Ectodermal cell (in vitro differentiated cells): ENCODE measurements around the gene NR2F1-AS1.

Source experiments
- H3K27ac ChIP-seq: 2 replicates; pipeline ENCODE4 v1.7.0; 2013; ENCODE audit warnings: mild to moderate bottlenecking, low read depth, low read length; ENCODE audit not compliant: insufficient read depth, poor library complexity, severe bottlenecking
- H3K27me3 ChIP-seq: 2 replicates; pipeline ENCODE4 v1.7.0; 2013; ENCODE audit warnings: mild to moderate bottlenecking, low read length; ENCODE audit not compliant: insufficient read depth, control insufficient read depth, poor library complexity, severe bottlenecking
- H3K36me3 ChIP-seq: one replicate; pipeline ENCODE4 v1.7.0; 2013; ENCODE audit warnings: low read length; ENCODE audit not compliant: control insufficient read depth, insufficient read depth
- H3K4me1 ChIP-seq: one replicate; pipeline ENCODE4 v1.7.0; 2013; ENCODE audit warnings: low read length; ENCODE audit not compliant: control insufficient read depth, insufficient read depth
- H3K4me3 ChIP-seq: 2 replicates; pipeline ENCODE4 v1.7.0; 2013; ENCODE audit warnings: low read depth, low read length, control low read depth; ENCODE audit not compliant: insufficient read depth
- H3K9me3 ChIP-seq: 2 replicates; pipeline ENCODE4 v1.7.0; 2013; ENCODE audit warnings: mild to moderate bottlenecking, low read length, moderate library complexity; ENCODE audit not compliant: control insufficient read depth
- WGBS, 2 experiments: methylation state at CpG; one replicate each; pipeline ENCODE4 v1.1.7; 2013; ENCODE audit warnings: missing lambda C conversion rate in 2 of 2; 5-methylcytosine and 5-hydroxymethylcytosine counted together

The NR2F1-AS1 gene

DNA sequence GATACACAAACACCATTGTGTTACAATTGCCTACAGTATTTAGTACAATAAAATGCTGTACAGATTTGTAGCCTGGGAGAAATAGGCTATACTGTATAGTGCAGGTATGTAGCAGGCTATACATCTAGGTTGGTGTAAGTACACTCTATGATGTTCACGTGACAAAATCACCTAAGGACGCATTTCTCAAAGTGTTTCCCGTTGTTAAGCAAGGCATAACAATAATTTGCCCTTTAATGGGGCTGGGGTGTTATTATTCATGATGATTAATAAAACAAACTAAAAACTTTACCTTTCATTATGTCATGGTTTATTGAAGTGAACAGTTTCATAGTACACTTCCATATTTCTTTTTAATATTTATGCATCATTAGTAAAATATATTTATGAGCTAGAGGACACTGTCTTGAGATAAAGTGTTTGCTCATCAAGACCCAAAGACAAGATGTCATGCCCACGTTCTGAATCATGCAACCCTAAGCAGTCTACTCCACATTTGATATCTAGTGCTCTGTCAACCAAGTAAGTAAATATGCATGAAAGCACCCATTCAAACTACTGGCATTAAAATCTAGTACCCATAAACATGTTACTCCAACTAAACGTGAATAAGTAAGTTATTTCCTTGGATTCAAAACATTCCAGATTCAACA, 220.5 kb downstream of the NR2F1-AS1 start:
- Histone ChIP-seq H3K36me3 (no peaks in the 10 kb centered on the region), H3K27ac (no peak overlapping the region), H3K4me3 (no peak overlapping the region), H3K9me3 (no peaks in the 10 kb centered on the region), H3K27me3 (no peaks in the 10 kb centered on the region), H3K4me1 (no peaks in the 10 kb centered on the region)
- WGBS, 2 experiments, result 88 to 91% methylated on average over 3 to 5 of the region's 5 CpGs

DNA sequence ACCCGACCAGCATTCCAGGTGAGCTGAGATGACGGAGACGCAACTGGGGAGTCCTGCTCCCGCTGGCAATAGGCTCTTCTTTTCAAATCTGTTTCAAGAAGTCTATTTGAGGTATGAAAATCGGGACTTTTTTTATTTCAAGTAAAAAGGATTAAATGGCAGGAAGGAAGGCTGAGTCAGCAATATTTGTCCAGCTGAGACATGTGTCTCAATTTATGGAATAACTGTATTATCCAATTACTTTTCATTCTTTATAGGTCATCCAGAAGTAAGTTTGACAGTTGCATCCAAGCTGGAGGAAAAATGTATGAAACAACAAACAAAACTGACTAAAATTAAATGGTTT, 221.1 kb downstream of the NR2F1-AS1 start:
- H3K27me3 ChIP-seq, result no peaks in the 10 kb centered on the region
- no peaks in the 10 kb centered on the region for H3K9me3 ChIP-seq
- no peak overlapping the region for H3K27ac ChIP-seq
- H3K4me3 ChIP-seq, result no peak overlapping the region
- H3K4me1 ChIP-seq, result no peaks in the 10 kb centered on the region
- no peaks in the 10 kb centered on the region for H3K36me3 ChIP-seq
- WGBS, 2 experiments, result 92 to 93% methylated on average over 5 of the region's 5 CpGs
